HepG2 (cell line): ENCODE data around the gene PTPN2.

Source experiments
- TAF1 ChIP-seq: sonication (generic); formaldehyde crosslinking; IDR thresholded peaks from 2 replicates; pipeline ENCODE4 v1.4.0; 2020; ENCODE audit warnings: missing genetic modification reagents
- ZNF556 ChIP-seq: sonication (generic); formaldehyde crosslinking; IDR thresholded peaks from 2 replicates; pipeline ENCODE4 v1.4.0; 2020; ENCODE audit warnings: mild to moderate bottlenecking, missing genetic modification reagents, borderline replicate concordance

DNA sequence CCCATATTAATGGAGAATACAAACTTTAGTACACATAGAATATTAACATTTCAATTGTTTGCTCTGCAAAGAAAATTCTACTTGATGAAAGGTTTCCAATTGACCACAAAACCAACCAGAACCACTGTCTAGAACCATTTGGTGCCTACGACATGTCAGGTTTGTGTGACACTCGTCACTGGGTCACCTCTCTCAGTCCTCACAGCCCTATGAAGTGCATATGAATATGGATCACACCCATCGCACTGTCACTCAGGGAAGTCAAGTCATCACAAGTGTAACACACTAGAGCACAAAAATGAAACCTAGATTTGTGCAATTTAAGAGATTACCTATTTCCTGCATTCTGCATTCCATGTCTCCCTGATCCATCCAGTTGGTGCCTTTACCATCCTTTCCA, 43.7 kb downstream of the PTPN2 start:
- no peak for TF ChIP-seq TAF1
- no peak for TF ChIP-seq ZNF556
